LoVo (cell line): Measurements from ENCODE around the gene RPL32.
"Not testable (repeated sequence)": the region's sequence is repeated elsewhere in the genome, so short reads cannot be mapped to it uniquely, and the experiment has no call there.

Source experiments
- DNase-seq: peaks from one replicate; pipeline ENCODE4 v3.0.0-alpha.2; 2016; ENCODE audit warnings: low spot score

The RPL32 gene

DNA sequence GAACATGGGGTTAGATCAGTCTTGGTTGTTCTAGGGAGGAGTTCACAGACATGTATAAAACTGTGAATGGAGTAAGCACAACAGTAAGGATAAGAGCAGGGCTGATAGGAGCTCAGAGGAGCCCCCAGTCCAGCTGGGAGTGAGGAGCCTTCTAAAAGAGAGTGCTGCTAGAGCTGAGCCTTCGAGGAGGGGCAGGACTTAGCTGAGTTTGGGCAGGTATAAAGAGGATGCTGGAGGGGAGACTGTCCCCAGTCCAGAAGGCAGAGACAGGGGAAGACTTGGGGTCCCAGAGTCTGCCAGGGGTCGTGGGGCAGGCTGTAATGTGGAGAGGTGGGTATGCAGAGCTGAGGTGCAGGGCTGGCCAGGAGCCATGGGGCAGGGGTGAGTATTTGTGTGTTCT lies 32.8 kb downstream of the RPL32 start:
- DNase-seq, result no peak

GRCh38 chr3:12807601-12808359 lies 33.6 kb downstream of the RPL32 start:
- no peak for DNase-seq

DNA sequence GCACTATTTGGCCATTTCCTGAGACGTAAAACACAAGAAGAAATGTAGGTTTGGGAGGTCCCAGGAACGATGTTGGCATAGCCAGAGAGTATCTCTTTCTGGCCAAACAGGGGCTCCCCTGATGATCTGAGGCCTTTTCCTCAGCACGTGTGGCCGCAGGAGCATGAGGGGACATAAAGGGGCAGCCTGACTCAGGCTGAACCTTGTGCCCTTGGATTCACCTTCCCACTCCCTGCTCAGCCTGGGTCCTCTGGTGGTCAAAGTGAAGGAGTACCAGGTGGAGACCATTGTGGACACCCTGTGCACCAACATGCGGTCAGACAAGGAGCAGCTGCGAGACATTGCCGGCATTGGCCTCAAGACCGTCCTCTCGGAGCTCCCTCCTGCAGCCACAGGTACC lies 34.3 kb downstream of the RPL32 start:
- no peak for DNase-seq

- no peak for DNase-seq
Observed at GRCh38 chr3:12803371-12803770, 38.0 kb downstream of the RPL32 start.

DNA sequence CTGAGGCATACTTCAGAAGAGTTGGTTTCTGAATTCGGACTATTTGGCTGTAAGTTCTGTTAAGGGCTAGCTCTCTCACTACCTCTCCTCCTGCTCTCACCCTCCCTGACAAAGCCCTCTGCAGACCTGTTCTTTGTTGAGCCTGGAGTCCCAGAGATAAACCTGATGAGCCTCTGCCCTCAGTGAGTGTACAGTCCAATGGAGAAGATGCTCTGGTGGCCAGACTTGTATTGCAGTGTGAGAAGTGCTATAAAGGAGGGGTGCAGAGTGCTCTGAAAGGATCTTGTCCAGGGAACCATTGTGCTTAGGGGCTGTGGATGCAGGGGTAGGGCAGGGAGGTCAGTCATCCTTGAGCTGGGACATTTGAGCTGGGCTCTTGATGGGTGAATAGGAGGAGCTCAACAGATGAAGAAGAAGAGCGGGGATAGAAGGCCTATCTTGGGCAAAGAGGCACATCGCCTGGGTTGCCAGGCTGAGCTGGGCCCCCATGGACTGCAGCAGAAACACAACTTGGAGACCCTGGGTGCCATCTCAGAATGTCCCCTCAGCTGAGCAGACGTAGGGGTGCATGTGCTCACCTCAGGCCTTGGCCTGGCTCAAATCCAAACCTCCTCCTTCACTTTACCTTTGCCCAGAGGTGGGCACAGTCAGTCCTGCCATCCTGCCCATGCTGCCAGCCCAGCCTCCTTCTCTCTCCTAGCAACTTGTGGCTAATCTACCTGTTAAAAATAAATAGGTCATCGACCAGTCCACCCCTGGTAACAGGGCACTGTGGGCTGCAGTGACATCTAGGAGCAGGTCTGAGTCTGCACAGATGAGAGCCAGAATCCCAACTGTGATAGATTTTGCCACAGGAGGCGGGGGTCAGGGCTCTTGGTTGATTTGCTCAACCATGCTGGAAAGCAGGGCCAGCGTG lies 41.6 kb downstream of the RPL32 start:
- no peak for DNase-seq

DNA sequence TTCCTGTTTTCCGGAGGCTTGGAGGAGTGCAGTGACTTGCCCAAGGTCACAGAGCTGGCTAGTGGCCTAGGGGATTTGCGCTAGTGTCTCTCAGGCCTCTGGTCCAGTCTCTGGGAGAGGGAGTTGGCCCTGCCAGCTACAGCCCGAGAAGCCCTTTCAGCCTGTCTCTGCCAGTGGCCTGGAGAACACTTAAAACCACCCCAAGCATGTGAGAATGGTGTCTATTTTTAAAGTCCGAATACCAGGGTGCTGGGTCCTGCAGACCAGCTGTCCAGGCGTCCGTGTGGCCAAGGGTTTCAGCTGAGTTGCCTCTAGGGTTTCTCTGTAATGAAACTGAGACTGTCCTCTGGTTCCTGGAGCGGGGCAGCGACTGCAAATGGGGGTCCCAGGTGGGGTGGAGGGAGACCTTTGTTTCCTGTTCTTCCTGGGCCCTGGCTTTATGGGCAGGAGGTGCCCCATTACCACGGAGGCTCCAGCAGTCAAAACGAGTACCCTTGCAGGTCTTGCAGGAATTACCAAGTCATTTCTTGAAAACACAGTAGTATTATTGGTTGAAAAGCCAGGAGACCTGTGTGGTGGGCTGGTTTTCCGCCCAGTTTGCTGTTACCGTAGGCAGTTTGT lies 42.7 kb downstream of the RPL32 start:
- no peak for DNase-seq

GRCh38 chr3:12797892-12798558 lies 43.3 kb downstream of the RPL32 start:
- DNase-seq, result no peak

DNA sequence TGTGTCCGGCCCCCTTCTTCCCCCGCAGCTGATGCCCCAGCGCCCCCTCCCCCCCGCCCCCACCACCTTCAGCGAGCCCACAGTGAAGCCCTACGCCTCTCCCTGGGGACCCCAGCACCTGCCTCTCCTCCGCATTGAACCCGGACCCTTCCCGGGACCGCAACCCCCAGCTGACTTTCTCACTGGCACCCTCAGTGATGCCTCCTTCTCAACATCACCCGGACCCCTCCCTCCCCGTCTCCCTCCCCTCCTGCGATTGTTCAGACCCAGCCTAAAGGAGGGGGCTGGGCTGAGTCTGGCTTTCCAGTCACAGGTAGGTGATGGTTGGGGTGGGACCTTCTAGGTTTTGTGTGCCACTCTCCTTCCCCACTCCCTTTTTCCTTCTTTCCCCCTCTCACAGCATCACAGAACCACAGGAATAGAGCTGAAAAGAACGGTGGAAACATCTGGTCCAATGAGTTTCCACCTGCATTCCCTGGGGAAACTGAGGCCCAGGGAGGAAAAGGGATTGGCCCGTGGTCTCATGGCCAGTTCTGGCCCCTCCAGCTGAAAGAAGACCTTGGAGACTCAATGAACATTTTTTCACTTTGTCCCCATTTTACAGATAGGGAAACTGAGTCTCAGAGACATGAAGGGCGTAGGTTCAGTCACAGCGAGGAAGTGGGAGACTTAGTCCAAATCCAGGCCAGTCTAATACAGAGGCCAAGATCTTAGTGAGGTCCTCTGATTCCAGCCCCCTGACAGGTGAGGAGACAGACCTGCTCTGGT lies 44.1 kb downstream of the RPL32 start:
- no peak for DNase-seq

GRCh38 chr3:12796171-12797123 lies 44.9 kb downstream of the RPL32 start, which contains the start of gene CAND2:
CAND2 (plus strand) TSS chr3:12796680; CDS start chr3:12796721, 41 bp downstream.
- DNase-seq, result no peak

GRCh38 chr3:12793701-12794100 lies 47.7 kb downstream of the RPL32 start:
- no peak for DNase-seq

- no peak for DNase-seq
Observed at GRCh38 chr3:12791430-12791829, 49.9 kb downstream of the RPL32 start.

GRCh38 chr3:12787967-12788690 lies 53.2 kb downstream of the RPL32 start:
- DNase-seq, result not testable (repeated sequence)

DNA sequence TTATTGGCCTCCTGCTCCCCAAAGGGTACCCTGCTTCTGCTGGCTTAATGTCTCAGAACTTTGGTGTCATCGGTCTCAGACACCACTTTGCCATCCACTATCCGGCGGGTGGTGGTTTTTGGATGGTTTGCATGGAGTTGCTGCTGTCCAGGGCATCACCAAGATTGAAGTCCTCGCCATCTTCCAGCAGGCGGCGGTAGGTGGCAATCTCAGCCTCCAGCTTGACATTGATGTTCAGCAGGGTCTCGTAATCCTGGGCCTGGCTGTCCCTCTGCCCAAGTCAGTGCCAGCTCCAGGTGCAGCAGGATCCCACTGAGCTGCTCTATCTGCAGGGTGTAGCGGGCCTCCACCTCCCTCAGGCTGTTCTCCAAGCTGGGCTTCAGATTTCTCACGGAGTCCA lies 54.0 kb downstream of the RPL32 start:
- DNase-seq, result not testable (repeated sequence)

DNA sequence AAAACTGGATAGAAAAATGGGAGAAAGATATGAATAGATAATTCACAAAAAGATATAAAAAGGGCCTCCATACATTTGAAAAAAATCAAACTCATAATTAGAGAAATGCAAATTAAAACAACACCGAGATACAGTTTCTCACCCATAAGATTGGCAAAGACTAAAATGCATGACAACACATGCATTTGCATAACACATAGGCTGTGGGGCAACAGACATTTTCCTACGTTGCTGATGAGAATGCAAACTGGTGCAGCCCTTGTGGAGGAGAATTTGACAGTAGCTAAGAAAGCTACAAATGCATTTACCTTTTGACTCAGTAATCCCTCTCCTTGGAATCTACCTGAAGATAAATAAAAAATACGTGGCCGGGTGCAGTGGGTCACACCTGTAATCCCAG lies 56.3 kb downstream of the RPL32 start:
- no peak for DNase-seq
